Endometrium (tissue), 2 donors: Measurements from ENCODE around the gene SESTD1.
"Not testable (repeated sequence)": the region's sequence is repeated elsewhere in the genome, so short reads cannot be mapped to it uniquely, and the experiment has no call there.

Experiments used
- FAIRE-seq: peaks from 2 replicates; lab custom pipeline; 2012; peaks lifted over from hg19 to GRCh38; lab: Jason Lieb, UNC
- donor health status: control.
- donor health status: control.

The SESTD1 gene

GRCh38 chr2:179237209-179237946 lies 27.3 kb downstream of the SESTD1 start:
- no peak for FAIRE-seq

GRCh38 chr2:179235463-179236108 lies 29.0 kb downstream of the SESTD1 start:
- no peak for FAIRE-seq

GRCh38 chr2:179234658-179235240 lies 29.9 kb downstream of the SESTD1 start:
- no peak for FAIRE-seq

- FAIRE-seq: no peak
Observed at GRCh38 chr2:179233626-179234430, 30.8 kb downstream of the SESTD1 start.

- no peak for FAIRE-seq
Observed at GRCh38 chr2:179233083-179233490, 31.5 kb downstream of the SESTD1 start.

GRCh38 chr2:179226961-179227259 lies 37.7 kb downstream of the SESTD1 start:
- no peak for FAIRE-seq

- FAIRE-seq: no peak
Observed at GRCh38 chr2:179226203-179226960, 38.2 kb downstream of the SESTD1 start.

- FAIRE-seq: no peak
Observed at GRCh38 chr2:179224361-179224760, 40.3 kb downstream of the SESTD1 start.

- no peak for FAIRE-seq
Observed at GRCh38 chr2:179222076-179222475, 42.6 kb downstream of the SESTD1 start.

- FAIRE-seq: no peak
Observed at GRCh38 chr2:179218848-179219594, 45.6 kb downstream of the SESTD1 start.

GRCh38 chr2:179214671-179215070 lies 50.0 kb downstream of the SESTD1 start:
- FAIRE-seq: not testable (repeated sequence)

GRCh38 chr2:179211355-179211754 lies 53.3 kb downstream of the SESTD1 start:
- no peak for FAIRE-seq

- not testable (repeated sequence) for FAIRE-seq
Observed at GRCh38 chr2:179208277-179208676, 56.4 kb downstream of the SESTD1 start.

GRCh38 chr2:179207047-179207446 lies 57.6 kb downstream of the SESTD1 start:
- FAIRE-seq: no peak

GRCh38 chr2:179201869-179202268 lies 62.8 kb downstream of the SESTD1 start:
- FAIRE-seq: no peak

- FAIRE-seq: not testable (repeated sequence)
Observed at GRCh38 chr2:179195926-179196590, 68.6 kb downstream of the SESTD1 start.

GRCh38 chr2:179195141-179195540 lies 69.5 kb downstream of the SESTD1 start:
- FAIRE-seq: no peak

- FAIRE-seq: no peak
Observed at GRCh38 chr2:179193759-179194394, 70.8 kb downstream of the SESTD1 start.

- FAIRE-seq: no peak
Observed at GRCh38 chr2:179191110-179191509, 73.5 kb downstream of the SESTD1 start.

- no peak for FAIRE-seq
Observed at GRCh38 chr2:179186126-179186525, 78.5 kb downstream of the SESTD1 start.
